Cardiac fibroblast (primary cell): ENCODE measurements around the gene CPZ.
"Not testable (repeated sequence)": the region's sequence is repeated elsewhere in the genome, so short reads cannot be mapped to it uniquely, and the experiment has no call there.

Experiments used
- DNase-seq, 2 donors: peaks; one replicate each; pipeline versions ENCODE4 v3.0.0 to v3.0.0-alpha.2; 2010; ENCODE audit warnings: low read depth in 2 of 2
- H3K4me3 ChIP-seq, 2 donors: replicated peaks in 1 of 2; 1 replicate in 1 of 2; 2 replicates in 1 of 2; pipeline ENCODE4 v1.5.1; 2011; ENCODE audit warnings: low read depth in 2 of 2, low read length in 2 of 2, mild to moderate bottlenecking in 2 of 2, moderate library complexity in 1 of 2
- TF ChIP-seq, protein P1 (sequence below): IDR thresholded peaks from one replicate; pipeline ENCODE4 v1.5.1; 2011; ENCODE audit warnings: low read depth, mild to moderate bottlenecking, low read length, inconsistent platforms

CPZ gene

GRCh38 chr4:8615921-8616787 lies 23.6 kb downstream of the CPZ start:
- no peak for DNase-seq
- TF ChIP-seq, protein P1, sequence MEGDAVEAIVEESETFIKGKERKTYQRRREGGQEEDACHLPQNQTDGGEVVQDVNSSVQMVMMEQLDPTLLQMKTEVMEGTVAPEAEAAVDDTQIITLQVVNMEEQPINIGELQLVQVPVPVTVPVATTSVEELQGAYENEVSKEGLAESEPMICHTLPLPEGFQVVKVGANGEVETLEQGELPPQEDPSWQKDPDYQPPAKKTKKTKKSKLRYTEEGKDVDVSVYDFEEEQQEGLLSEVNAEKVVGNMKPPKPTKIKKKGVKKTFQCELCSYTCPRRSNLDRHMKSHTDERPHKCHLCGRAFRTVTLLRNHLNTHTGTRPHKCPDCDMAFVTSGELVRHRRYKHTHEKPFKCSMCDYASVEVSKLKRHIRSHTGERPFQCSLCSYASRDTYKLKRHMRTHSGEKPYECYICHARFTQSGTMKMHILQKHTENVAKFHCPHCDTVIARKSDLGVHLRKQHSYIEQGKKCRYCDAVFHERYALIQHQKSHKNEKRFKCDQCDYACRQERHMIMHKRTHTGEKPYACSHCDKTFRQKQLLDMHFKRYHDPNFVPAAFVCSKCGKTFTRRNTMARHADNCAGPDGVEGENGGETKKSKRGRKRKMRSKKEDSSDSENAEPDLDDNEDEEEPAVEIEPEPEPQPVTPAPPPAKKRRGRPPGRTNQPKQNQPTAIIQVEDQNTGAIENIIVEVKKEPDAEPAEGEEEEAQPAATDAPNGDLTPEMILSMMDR = no peak

DNA sequence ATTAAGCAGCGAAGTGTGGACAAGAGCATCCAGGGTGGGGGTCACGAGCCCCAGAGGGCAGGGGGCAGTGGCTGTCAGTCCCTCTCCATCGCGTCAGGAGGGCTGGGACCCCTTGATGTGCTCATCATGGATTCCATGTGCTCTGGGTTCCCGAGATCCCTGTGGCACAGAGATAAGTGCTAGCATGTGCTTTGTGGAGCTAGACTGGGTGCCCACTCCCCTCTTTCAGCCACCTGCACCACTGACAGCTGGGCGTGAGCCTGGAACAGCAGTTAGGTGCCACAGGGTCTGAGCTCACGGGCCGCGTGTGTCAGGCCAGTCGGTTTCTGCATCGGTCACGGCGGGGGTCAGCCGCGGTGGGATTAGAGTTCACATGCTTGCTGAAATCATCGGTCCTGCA lies 24.3 kb downstream of the CPZ start:
- TF ChIP-seq, protein P1 = no peak
- H3K4me3 ChIP-seq = no peak overlapping the region
- DNase-seq = no peak

More at GRCh38 chr4:8615921-8616787, 23.6 kb downstream of the CPZ start:
- H3K4me3 ChIP-seq = no peak overlapping the region

DNA sequence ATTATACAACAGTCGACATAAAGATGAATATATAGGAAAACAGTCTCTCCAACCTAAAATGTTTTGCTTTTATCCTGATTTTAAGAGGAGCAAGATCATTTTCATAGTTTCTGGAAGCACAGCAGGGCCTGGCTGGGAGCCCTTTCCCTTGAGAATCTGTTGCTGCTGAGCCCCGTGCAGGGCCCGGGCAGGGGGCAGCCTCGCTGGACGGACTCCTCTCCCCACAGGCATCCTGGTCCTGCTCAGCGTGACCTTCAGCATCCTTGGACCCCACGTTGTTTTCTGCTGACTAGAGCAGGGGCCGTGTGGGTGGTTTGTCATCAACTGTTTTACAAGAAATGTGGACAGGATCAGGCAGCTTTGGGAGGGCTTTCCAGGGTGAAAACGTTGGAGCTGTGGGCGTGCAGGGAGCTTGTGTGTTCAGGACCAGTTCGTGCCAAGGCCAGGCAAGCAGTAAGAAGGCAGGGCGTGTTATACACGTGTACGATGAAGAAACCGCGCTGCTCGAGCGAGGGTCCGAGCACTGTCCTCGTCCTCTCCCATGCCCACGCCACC lies 25.0 kb downstream of the CPZ start:
- TF ChIP-seq, protein P1 = no peak
- DNase-seq = no peak
- H3K4me3 ChIP-seq = no peak overlapping the region

DNA sequence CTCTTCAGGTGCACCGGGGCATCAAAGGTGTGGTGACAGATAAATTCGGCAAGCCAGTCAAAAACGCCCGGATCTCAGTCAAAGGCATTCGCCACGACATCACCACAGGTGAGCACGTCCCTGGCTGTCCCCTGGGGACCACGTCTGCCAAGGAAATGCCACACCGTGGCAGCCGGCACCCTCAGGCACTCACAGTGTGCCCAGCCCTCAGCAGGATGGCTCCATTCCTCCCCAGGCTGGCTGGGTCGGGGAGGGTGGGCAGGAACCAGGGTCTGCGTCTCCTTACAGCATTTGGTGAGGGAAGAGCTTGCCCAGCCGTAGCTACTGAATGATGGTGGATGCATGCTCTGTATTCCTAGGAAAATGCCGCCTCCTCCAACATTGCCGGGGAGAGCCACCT lies 25.9 kb downstream of the CPZ start:
- TF ChIP-seq, protein P1 = no peak
- no peak overlapping the region for H3K4me3 ChIP-seq
- DNase-seq = no peak

GRCh38 chr4:8618961-8619720 lies 26.6 kb downstream of the CPZ start:
- no peak for DNase-seq
- H3K4me3 ChIP-seq = no peak overlapping the region
- TF ChIP-seq, protein P1 = no peak

GRCh38 chr4:8621135-8621534 lies 28.6 kb downstream of the CPZ start:
- DNase-seq, H3K4me3 ChIP-seq: not testable (repeated sequence)

- DNase-seq = not testable (repeated sequence)
Measured at GRCh38 chr4:8624601-8625272, 32.2 kb downstream of the CPZ start.

DNA sequence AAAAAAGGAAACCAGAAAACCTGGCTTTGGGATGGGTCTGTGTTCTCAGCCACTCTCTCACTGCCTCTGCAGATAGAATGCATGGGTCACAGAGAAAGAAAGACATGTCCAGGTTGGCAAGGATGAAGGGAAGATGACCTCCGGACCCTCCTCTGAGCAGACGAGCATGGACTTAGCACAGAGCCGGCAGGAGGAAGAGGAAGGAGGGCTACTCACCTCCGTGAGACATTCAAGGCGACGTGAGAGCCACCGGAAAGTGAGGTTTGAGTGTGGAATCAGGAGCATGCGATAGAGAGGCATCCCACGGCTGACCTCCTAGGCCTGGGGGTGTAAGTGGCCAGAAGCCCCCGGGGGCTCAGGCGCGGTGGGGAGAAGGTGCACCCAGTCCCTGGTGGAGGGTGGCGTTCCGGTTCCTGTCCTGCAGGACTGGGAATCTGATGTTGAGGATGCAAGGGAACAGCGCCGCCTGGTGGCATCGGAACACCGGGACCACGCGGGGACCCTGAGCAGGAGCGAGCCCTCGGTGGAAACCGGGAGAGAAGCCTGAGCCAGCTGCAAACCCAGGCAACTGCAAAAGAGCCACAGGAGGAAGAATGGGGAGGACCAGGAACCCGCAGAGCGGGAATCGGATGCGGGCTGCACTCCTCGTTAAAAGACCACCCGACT lies 37.8 kb downstream of the CPZ start:
- H3K4me3 ChIP-seq, DNase-seq: not testable (repeated sequence)

More at GRCh38 chr4:8624601-8625272, 32.2 kb downstream of the CPZ start:
- not testable (repeated sequence) for H3K4me3 ChIP-seq

DNA sequence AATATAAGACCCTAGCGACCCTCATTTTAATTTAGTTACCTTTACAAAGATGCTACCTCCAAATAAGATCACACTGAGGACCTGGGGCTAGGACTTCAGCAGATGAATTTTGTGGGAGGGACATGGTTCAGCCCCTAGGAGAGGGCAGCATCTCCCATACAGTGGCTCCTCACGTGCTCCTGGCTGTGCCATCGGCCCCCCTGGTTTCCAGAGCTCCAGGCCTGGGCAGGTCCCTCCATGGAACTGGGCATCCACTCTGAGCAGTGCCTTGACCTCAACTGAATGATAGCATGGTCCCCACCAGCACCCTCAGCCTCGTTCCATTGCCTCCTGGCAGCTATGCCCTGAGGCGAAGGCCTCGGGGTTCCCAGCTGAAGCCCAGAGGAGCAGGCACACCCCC lies 39.3 kb downstream of the CPZ start:
- DNase-seq, H3K4me3 ChIP-seq: not testable (repeated sequence)

- H3K4me3 ChIP-seq, DNase-seq: not testable (repeated sequence)
Measured at GRCh38 chr4:8634773-8635172, 42.2 kb downstream of the CPZ start.
